ENCODE measurements around the gene ASCC1. TPM values are rescaled to one million over a fixed set of nuclear protein-coding genes. Genes with fewer than 3 reads are reported as not detected.

Gene ASCC1
- total and polyA plus RNA-seq, 9 donors: 16.2 to 33.0 (median 24.9) TPM

- H3K36me3 ChIP-seq (ENCODE audit: control insufficient read depth, insufficient read depth, low read length): peaks cover 11% of the 10 kb centered on the region
- no peaks in the 10 kb centered on the region for H3K9me3 ChIP-seq (replicated peaks; ENCODE audit: control insufficient read depth, low read depth, low read length)
- H3K27ac ChIP-seq (ENCODE audit: low read length): no peak overlapping the region
- no peak for DNase-seq
- H3K4me3 ChIP-seq (ENCODE audit: low read length): no peak overlapping the region
- H3K27me3 ChIP-seq (ENCODE audit: control insufficient read depth, insufficient read depth, low read length): no peaks in the 10 kb centered on the region
- H3K4me1 ChIP-seq (ENCODE audit: control insufficient read depth, insufficient read depth, low read length): no peaks in the 10 kb centered on the region
These were observed 41.8 kb downstream of the ASCC1 start for GRCh38 chr10:72174297-72174662.

GRCh38 chr10:72173619-72174296, 42.3 kb downstream of the ASCC1 start:
- Histone ChIP-seq H3K36me3 (ENCODE audit: control insufficient read depth, insufficient read depth, low read length) (peaks cover 8% of the 10 kb centered on the region), H3K9me3 (replicated peaks; ENCODE audit: control insufficient read depth, low read depth, low read length) (no peaks in the 10 kb centered on the region), H3K27ac (ENCODE audit: low read length) (no peak overlapping the region), H3K4me3 (ENCODE audit: low read length) (no peak overlapping the region), H3K4me1 (ENCODE audit: control insufficient read depth, insufficient read depth, low read length) (no peaks in the 10 kb centered on the region), H3K27me3 (ENCODE audit: control insufficient read depth, insufficient read depth, low read length) (no peaks in the 10 kb centered on the region)
- DNase-seq: no peak
- WGBS (ENCODE audit: insufficient coverage): 93% methylated on average over 5 of the region's 7 CpGs

- H3K27me3 ChIP-seq (ENCODE audit: control insufficient read depth, insufficient read depth, low read length): no peaks in the 10 kb centered on the region
- no peaks in the 10 kb centered on the region for H3K4me1 ChIP-seq (ENCODE audit: control insufficient read depth, insufficient read depth, low read length)
- peaks cover 4% of the 10 kb centered on the region for H3K36me3 ChIP-seq (ENCODE audit: control insufficient read depth, insufficient read depth, low read length)
- no peaks in the 10 kb centered on the region for H3K9me3 ChIP-seq (replicated peaks; ENCODE audit: control insufficient read depth, low read depth, low read length)
- H3K27ac ChIP-seq (ENCODE audit: low read length): no peak overlapping the region
- WGBS (ENCODE audit: insufficient coverage): no CpG with 5 or more reads among the region's 3 CpGs
- H3K4me3 ChIP-seq (ENCODE audit: low read length): no peak overlapping the region
- no peak for DNase-seq
These were observed 42.8 kb downstream of the ASCC1 start for GRCh38 chr10:72173262-72173618.

- peaks cover 2% of the 10 kb centered on the region for H3K36me3 ChIP-seq (ENCODE audit: control insufficient read depth, insufficient read depth, low read length)
- no peak overlapping the region for H3K27ac ChIP-seq (ENCODE audit: low read length)
- H3K9me3 ChIP-seq (replicated peaks; ENCODE audit: control insufficient read depth, low read depth, low read length): no peaks in the 10 kb centered on the region
- no peak overlapping the region for H3K4me3 ChIP-seq (ENCODE audit: low read length)
- H3K27me3 ChIP-seq (ENCODE audit: control insufficient read depth, insufficient read depth, low read length): no peaks in the 10 kb centered on the region
- 82% methylated on average over 7 of the region's 7 CpGs for WGBS (ENCODE audit: insufficient coverage)
- DNase-seq: no peak
- no peaks in the 10 kb centered on the region for H3K4me1 ChIP-seq (ENCODE audit: control insufficient read depth, insufficient read depth, low read length)
These were observed 44.9 kb downstream of the ASCC1 start for GRCh38 chr10:72171175-72171630.

- no CpG with 5 or more reads among the region's 4 CpGs for WGBS (ENCODE audit: insufficient coverage)
- H3K9me3 ChIP-seq (replicated peaks; ENCODE audit: control insufficient read depth, low read depth, low read length): no peaks in the 10 kb centered on the region
- no peaks in the 10 kb centered on the region for H3K27me3 ChIP-seq (ENCODE audit: control insufficient read depth, insufficient read depth, low read length)
- H3K4me3 ChIP-seq (ENCODE audit: low read length): no peak overlapping the region
- H3K36me3 ChIP-seq (ENCODE audit: control insufficient read depth, insufficient read depth, low read length): peaks cover under 1% of the 10 kb centered on the region
- no peak overlapping the region for H3K27ac ChIP-seq (ENCODE audit: low read length)
- DNase-seq: no peak
- H3K4me1 ChIP-seq (ENCODE audit: control insufficient read depth, insufficient read depth, low read length): no peaks in the 10 kb centered on the region
These were observed 45.3 kb downstream of the ASCC1 start for GRCh38 chr10:72170733-72171132.

- no peak for DNase-seq
These were observed 45.8 kb downstream of the ASCC1 start for GRCh38 chr10:72170263-72170662.

GRCh38 chr10:72167118-72167517, 49.0 kb downstream of the ASCC1 start:
- no peak overlapping the region for H3K27ac ChIP-seq (ENCODE audit: low read length)
- H3K9me3 ChIP-seq (replicated peaks; ENCODE audit: control insufficient read depth, low read depth, low read length): no peaks in the 10 kb centered on the region
- WGBS (ENCODE audit: insufficient coverage): no CpG with 5 or more reads among the region's 3 CpGs
- no peaks in the 10 kb centered on the region for H3K36me3 ChIP-seq (ENCODE audit: control insufficient read depth, insufficient read depth, low read length)
- no peak overlapping the region for H3K4me3 ChIP-seq (ENCODE audit: low read length)
- DNase-seq: no peak
- no peaks in the 10 kb centered on the region for H3K4me1 ChIP-seq (ENCODE audit: control insufficient read depth, insufficient read depth, low read length)
- no peaks in the 10 kb centered on the region for H3K27me3 ChIP-seq (ENCODE audit: control insufficient read depth, insufficient read depth, low read length)

More at GRCh38 chr10:72170263-72170662, 45.8 kb downstream of the ASCC1 start:
- H3K36me3 ChIP-seq (ENCODE audit: control insufficient read depth, insufficient read depth, low read length): no peaks in the 10 kb centered on the region
- 95% methylated on average over 3 of the region's 4 CpGs for WGBS (ENCODE audit: insufficient coverage)
- H3K9me3 ChIP-seq (replicated peaks; ENCODE audit: control insufficient read depth, low read depth, low read length): no peaks in the 10 kb centered on the region
- H3K27ac ChIP-seq (ENCODE audit: low read length): no peak overlapping the region
- H3K4me1 ChIP-seq (ENCODE audit: control insufficient read depth, insufficient read depth, low read length): no peaks in the 10 kb centered on the region
- H3K4me3 ChIP-seq (ENCODE audit: low read length): no peak overlapping the region
- no peaks in the 10 kb centered on the region for H3K27me3 ChIP-seq (ENCODE audit: control insufficient read depth, insufficient read depth, low read length)

- Histone ChIP-seq H3K27me3 (ENCODE audit: control insufficient read depth, insufficient read depth, low read length) (no peaks in the 10 kb centered on the region), H3K4me3 (ENCODE audit: low read length) (no peak overlapping the region), H3K4me1 (ENCODE audit: control insufficient read depth, insufficient read depth, low read length) (no peaks in the 10 kb centered on the region), H3K36me3 (ENCODE audit: control insufficient read depth, insufficient read depth, low read length) (no peaks in the 10 kb centered on the region), H3K9me3 (replicated peaks; ENCODE audit: control insufficient read depth, low read depth, low read length) (no peaks in the 10 kb centered on the region), H3K27ac (ENCODE audit: low read length) (no peak overlapping the region)
- DNase-seq: no peak
- no CpG with 5 or more reads among the region's 2 CpGs for WGBS (ENCODE audit: insufficient coverage)
These were observed 51.5 kb downstream of the ASCC1 start for GRCh38 chr10:72164617-72165016.

- no CpG with 5 or more reads among the region's 1 CpG for WGBS (ENCODE audit: insufficient coverage)
- Histone ChIP-seq H3K36me3 (ENCODE audit: control insufficient read depth, insufficient read depth, low read length) (peaks cover 3% of the 10 kb centered on the region), H3K4me1 (ENCODE audit: control insufficient read depth, insufficient read depth, low read length) (no peaks in the 10 kb centered on the region), H3K9me3 (replicated peaks; ENCODE audit: control insufficient read depth, low read depth, low read length) (no peaks in the 10 kb centered on the region), H3K4me3 (ENCODE audit: low read length) (no peak overlapping the region), H3K27ac (ENCODE audit: low read length) (no peak overlapping the region), H3K27me3 (ENCODE audit: control insufficient read depth, insufficient read depth, low read length) (no peaks in the 10 kb centered on the region)
- DNase-seq: no peak
These were observed 53.1 kb downstream of the ASCC1 start for GRCh38 chr10:72162978-72163377.

- no peak for DNase-seq
- 77% methylated on average over 4 of the region's 9 CpGs for WGBS (ENCODE audit: insufficient coverage)
- H3K9me3 ChIP-seq (replicated peaks; ENCODE audit: control insufficient read depth, low read depth, low read length): no peaks in the 10 kb centered on the region
- no peaks in the 10 kb centered on the region for H3K27me3 ChIP-seq (ENCODE audit: control insufficient read depth, insufficient read depth, low read length)
- peaks cover 3% of the 10 kb centered on the region for H3K36me3 ChIP-seq (ENCODE audit: control insufficient read depth, insufficient read depth, low read length)
- H3K4me1 ChIP-seq (ENCODE audit: control insufficient read depth, insufficient read depth, low read length): no peaks in the 10 kb centered on the region
- H3K27ac ChIP-seq (ENCODE audit: low read length): no peak overlapping the region
- no peak overlapping the region for H3K4me3 ChIP-seq (ENCODE audit: low read length)
These were observed 57.9 kb downstream of the ASCC1 start for GRCh38 chr10:72158176-72158575.

- no peaks in the 10 kb centered on the region for H3K4me1 ChIP-seq (ENCODE audit: control insufficient read depth, insufficient read depth, low read length)
- DNase-seq: no peak
- 92% methylated on average over 7 of the region's 10 CpGs for WGBS (ENCODE audit: insufficient coverage)
- H3K9me3 ChIP-seq (replicated peaks; ENCODE audit: control insufficient read depth, low read depth, low read length): no peaks in the 10 kb centered on the region
- H3K4me3 ChIP-seq (ENCODE audit: low read length): no peak overlapping the region
- H3K27me3 ChIP-seq (ENCODE audit: control insufficient read depth, insufficient read depth, low read length): no peaks in the 10 kb centered on the region
- H3K36me3 ChIP-seq (ENCODE audit: control insufficient read depth, insufficient read depth, low read length): peaks cover 3% of the 10 kb centered on the region
- H3K27ac ChIP-seq (ENCODE audit: low read length): no peak overlapping the region
These were observed 59.9 kb downstream of the ASCC1 start for GRCh38 chr10:72156223-72156622.
